NB4 (cell line): ENCODE measurements around the gene DPYSL5.

ENCODE experiments used
- MYC ChIP-seq: IDR thresholded peaks from 2 replicates; pipeline ENCODE4 v1.6.1; 2011; ENCODE audit warnings: low read depth, low read length
- POLR2A ChIP-seq: IDR thresholded peaks from 2 replicates; pipeline ENCODE4 v1.6.1; 2011; ENCODE audit warnings: mild to moderate bottlenecking; ENCODE audit not compliant: insufficient read length; ENCODE audit errors: extremely low read depth
- TF ChIP-seq, protein P1 (sequence below): IDR thresholded peaks from one replicate; pipeline ENCODE4 v1.5.1; 2012; ENCODE audit warnings: low read depth, low read length

DNA sequence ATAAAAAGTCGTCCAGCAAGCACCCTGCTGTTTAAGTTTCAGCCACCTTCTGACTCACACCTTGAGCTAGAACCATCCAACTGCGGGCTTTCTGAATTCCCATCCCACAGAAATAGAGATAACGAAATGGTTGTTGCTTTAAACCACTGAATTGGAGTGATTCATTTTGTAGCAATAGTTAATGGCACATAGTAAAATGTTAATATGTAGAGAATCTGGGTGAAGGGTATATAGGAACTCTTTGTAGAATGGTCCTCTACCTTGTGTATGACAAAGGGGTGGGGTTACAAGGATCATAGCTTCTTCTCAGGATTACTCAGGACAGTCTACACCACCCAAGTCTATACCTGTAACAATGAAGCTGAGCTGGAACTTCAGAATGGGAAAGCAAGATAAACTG lies 120.1 kb downstream of the DPYSL5 start:
- TF ChIP-seq, protein P1, sequence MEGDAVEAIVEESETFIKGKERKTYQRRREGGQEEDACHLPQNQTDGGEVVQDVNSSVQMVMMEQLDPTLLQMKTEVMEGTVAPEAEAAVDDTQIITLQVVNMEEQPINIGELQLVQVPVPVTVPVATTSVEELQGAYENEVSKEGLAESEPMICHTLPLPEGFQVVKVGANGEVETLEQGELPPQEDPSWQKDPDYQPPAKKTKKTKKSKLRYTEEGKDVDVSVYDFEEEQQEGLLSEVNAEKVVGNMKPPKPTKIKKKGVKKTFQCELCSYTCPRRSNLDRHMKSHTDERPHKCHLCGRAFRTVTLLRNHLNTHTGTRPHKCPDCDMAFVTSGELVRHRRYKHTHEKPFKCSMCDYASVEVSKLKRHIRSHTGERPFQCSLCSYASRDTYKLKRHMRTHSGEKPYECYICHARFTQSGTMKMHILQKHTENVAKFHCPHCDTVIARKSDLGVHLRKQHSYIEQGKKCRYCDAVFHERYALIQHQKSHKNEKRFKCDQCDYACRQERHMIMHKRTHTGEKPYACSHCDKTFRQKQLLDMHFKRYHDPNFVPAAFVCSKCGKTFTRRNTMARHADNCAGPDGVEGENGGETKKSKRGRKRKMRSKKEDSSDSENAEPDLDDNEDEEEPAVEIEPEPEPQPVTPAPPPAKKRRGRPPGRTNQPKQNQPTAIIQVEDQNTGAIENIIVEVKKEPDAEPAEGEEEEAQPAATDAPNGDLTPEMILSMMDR = no peak
- TF ChIP-seq POLR2A = no peak
- no peak for TF ChIP-seq MYC
